HepG2 (cell line): ENCODE data around the gene NEURL3. TPM values are rescaled to one million over a fixed set of nuclear protein-coding genes. Genes with fewer than 3 reads are reported as not detected.
A peak's percentile ranks its signal among the peaks of the same experiment; 100 is the strongest.

ENCODE experiments used
- ATM ChIP-seq: fragments of 450-650 bp; IDR thresholded peaks from 2 replicates; pipeline ENCODE4 v1.7.1; 2017; ENCODE audit warnings: mild to moderate bottlenecking, borderline replicate concordance
- GATAD2A ChIP-seq: IDR thresholded peaks from 2 replicates; pipeline ENCODE4 v1.6.1; 2016
- GPBP1L1 ChIP-seq: sonication (generic); formaldehyde crosslinking; IDR thresholded peaks from 2 replicates; pipeline ENCODE4 v1.5.0; 2020; ENCODE audit warnings: mild to moderate bottlenecking, missing genetic modification reagents
- GPN1 ChIP-seq: sonication (generic); formaldehyde crosslinking; IDR thresholded peaks from 2 replicates; pipeline ENCODE4 v1.5.1; 2020; ENCODE audit warnings: missing genetic modification reagents, borderline replicate concordance
- GRHL1 ChIP-seq: sonication (generic); formaldehyde crosslinking; conservative IDR thresholded peaks from 2 replicates; pipeline ENCODE4 v1.8.0; 2022; ENCODE audit warnings: missing genetic modification reagents
- HOXD1 ChIP-seq: sonication (generic); formaldehyde crosslinking; IDR thresholded peaks from 2 replicates; pipeline ENCODE4 v1.5.0; 2020; ENCODE audit warnings: missing genetic modification reagents
- KAT2B ChIP-seq: fragments of 150-350 bp; IDR thresholded peaks from 2 replicates; pipeline ENCODE4 v1.6.1; 2014; ENCODE audit warnings: low read depth, low read length, borderline replicate concordance
- KDM5A ChIP-seq: fragments of 200-600 bp; sonication (generic); IDR thresholded peaks from 2 replicates; pipeline ENCODE4 v1.7.0; 2018; ENCODE audit warnings: antibody characterized with exemption, mild to moderate bottlenecking, low read length, borderline replicate concordance
- MXD3 ChIP-seq: IDR thresholded peaks from 2 replicates; pipeline ENCODE4 v1.6.1; 2016; ENCODE audit warnings: mild to moderate bottlenecking, missing biosample characterization, missing genetic modification reagents
- NFYC ChIP-seq: IDR thresholded peaks from 2 replicates; pipeline ENCODE4 v1.6.1; 2016; ENCODE audit warnings: missing genetic modification reagents, missing compliant biosample characterization
- PBX2 ChIP-seq: IDR thresholded peaks from 2 replicates; pipeline ENCODE4 v1.6.1; 2016; ENCODE audit warnings: control low read depth
- RBM39 ChIP-seq: fragments of 200-400 bp; formaldehyde crosslinking; IDR thresholded peaks from one replicate; pipeline ENCODE4 v1.6.1; 2018; ENCODE audit warnings: antibody characterized with exemption, mild to moderate bottlenecking, low read depth, low read length; ENCODE audit not compliant: poor library complexity, severe bottlenecking
- RNF2 ChIP-seq: fragments of 450-650 bp; conservative IDR thresholded peaks from 2 replicates; pipeline ENCODE4 v1.6.1; 2016; ENCODE audit warnings: low read depth
- SP2 ChIP-seq: sonication (generic); formaldehyde crosslinking; IDR thresholded peaks from 2 replicates; pipeline ENCODE4 v1.5.1; 2020; ENCODE audit warnings: mild to moderate bottlenecking, missing genetic modification reagents
- TBX3 ChIP-seq: fragments of 450-650 bp; IDR thresholded peaks from 2 replicates; pipeline ENCODE4 v1.6.1; 2017; ENCODE audit warnings: antibody characterized with exemption, mild to moderate bottlenecking, inconsistent platforms, borderline replicate concordance
- TSC22D2 ChIP-seq: sonication (generic); formaldehyde crosslinking; IDR thresholded peaks from 2 replicates; pipeline ENCODE4 v1.5.1; 2020; ENCODE audit warnings: missing genetic modification reagents, mild to moderate bottlenecking, borderline replicate concordance
- ZNF234 ChIP-seq: sonication (generic); formaldehyde crosslinking; conservative IDR thresholded peaks from 2 replicates; pipeline ENCODE4 v1.5.1; 2020; ENCODE audit warnings: mild to moderate bottlenecking, missing genetic modification reagents
- ZNF326 ChIP-seq: sonication (generic); formaldehyde crosslinking; IDR thresholded peaks from 2 replicates; pipeline ENCODE4 v1.4.0; 2020; ENCODE audit warnings: missing genetic modification reagents, borderline replicate concordance
- ZNF383 ChIP-seq: sonication (generic); formaldehyde crosslinking; IDR thresholded peaks from 2 replicates; pipeline ENCODE4 v1.4.0; 2020; ENCODE audit warnings: missing genetic modification reagents, mild to moderate bottlenecking, borderline replicate concordance
- ZNF549 ChIP-seq: sonication (generic); formaldehyde crosslinking; IDR thresholded peaks from 2 replicates; pipeline ENCODE4 v1.5.0; 2020; ENCODE audit warnings: missing genetic modification reagents
- ZNF639 ChIP-seq: conservative IDR thresholded peaks from 2 replicates; pipeline ENCODE4 v1.6.1; 2018; ENCODE audit warnings: missing genetic modification reagents
- ZNF691 ChIP-seq: sonication (generic); formaldehyde crosslinking; IDR thresholded peaks from 2 replicates; pipeline ENCODE4 v1.4.0; 2020; ENCODE audit warnings: missing genetic modification reagents, low read depth, mild to moderate bottlenecking, borderline replicate concordance
- polyA plus RNA-seq, 8 experiments: library from polyadenylated mRNA; depleted of rRNA in 3 of 8; stranded (reverse) in 7 of 8; unstranded in 1 of 8; fragments of >200 nt; fragmentation: Illumina TruSeq in 4 of 8; extraction: Trizol in 4 of 8; gene quantifications; 2 replicates each; pipeline versions ENCODE4 v1.2.1 to v1.2.3, GENCODE V29; 2011 to 2016; ENCODE audit warnings: low read depth in 4 of 8, missing spikeins in 1 of 8, mixed read lengths in 1 of 8; ENCODE audit not compliant: insufficient read depth in 1 of 8
- total RNA-seq, 5 experiments: library from RNA; depleted of rRNA; stranded (reverse); fragments of >200 nt; fragmentation: Illumina TruSeq; extraction: Trizol; gene quantifications; 2 replicates each; pipeline ENCODE4 v1.2.3, GENCODE V29; 2016; ENCODE audit warnings: low read depth in 1 of 5

Gene NEURL3
- total and polyA plus RNA-seq, 2 of the 13 experiments (the other 11 are each of a cell fraction or from before 2014, with no cell fraction given), result 0.16 to 1.2 TPM

- TF ChIP-seq PBX2 (CRISPR knock-in tag), result no peak
- TF ChIP-seq GPN1 (CRISPR knock-in tag), result no peak
- TF ChIP-seq RNF2, result peak; percentile 53; the same call in 1 of the 2 replicates
- peak; percentile 88 for TF ChIP-seq HOXD1
- TF ChIP-seq ZNF549 (CRISPR knock-in tag), result no peak
- TF ChIP-seq SP2 (CRISPR knock-in tag), result no peak
- TF ChIP-seq MXD3, result 0 out of 2 replicates have a peak, but pooled peaks have one; percentile 49
- TF ChIP-seq ZNF383 (CRISPR knock-in tag), result no peak
- TF ChIP-seq NFYC (CRISPR knock-in tag), result no peak
- no peak for TF ChIP-seq GRHL1 (CRISPR knock-in tag)
- TF ChIP-seq GATAD2A (CRISPR knock-in tag), result peak; percentile 52; the same call in 1 of the 2 replicates
- no peak for TF ChIP-seq RBM39
- peak; percentile 79 for TF ChIP-seq TSC22D2
- TF ChIP-seq ZNF326, result no peak
- no peak for TF ChIP-seq KDM5A
- TF ChIP-seq ZNF234 (CRISPR knock-in tag), result no peak
- TF ChIP-seq ZNF639, result no peak
- TF ChIP-seq KAT2B, result no peak
- TF ChIP-seq ZNF691 (CRISPR knock-in tag), result peak; percentile 85; the same call in 1 of the 2 replicates
- no peak for TF ChIP-seq ATM
- TF ChIP-seq GPBP1L1 (CRISPR knock-in tag), result no peak
- no peak for TF ChIP-seq TBX3
Measured at GRCh38 chr2:96509114-96509846, 4.1 kb upstream of the NEURL3 start (continued).
